H4 (cell line): ENCODE measurements around the gene FOXF1. TPM values are rescaled to one million over a fixed set of nuclear protein-coding genes. Genes with fewer than 3 reads are reported as not detected.

Experiments
- DNase-seq: peaks from one replicate; pipeline ENCODE4 v3.0.0-alpha.2; 2015; ENCODE audit warnings: low spot score
- total RNA-seq: library from RNA; depleted of rRNA; stranded (reverse); fragments of >200 nt; shearing (Covaris generic); gene quantifications from 2 replicates; pipeline ENCODE4 v1.2.3, GENCODE V29; 2014

The FOXF1 gene
- total RNA-seq, 1 experiment from 2014 or later = 20.2 TPM

- DNase-seq = no peak
These were observed 6.3 kb downstream of the FOXF1 start for GRCh38 chr16:86516623-86517003.

- DNase-seq = no peak
These were observed 6.7 kb downstream of the FOXF1 start for GRCh38 chr16:86517033-86517432.

GRCh38 chr16:86517652-86518258, 7.4 kb downstream of the FOXF1 start:
- DNase-seq = peak; percentile 80

- no peak for DNase-seq
These were observed 8.8 kb downstream of the FOXF1 start for GRCh38 chr16:86519007-86519648.

- peak; percentile 64 for DNase-seq
These were observed 9.5 kb downstream of the FOXF1 start for GRCh38 chr16:86519649-86520316.

- no peak for DNase-seq
These were observed 10.2 kb downstream of the FOXF1 start for GRCh38 chr16:86520317-86521210.

GRCh38 chr16:86521236-86522197, 11.2 kb downstream of the FOXF1 start:
- no peak for DNase-seq

GRCh38 chr16:86522634-86523033, 12.3 kb downstream of the FOXF1 start:
- DNase-seq = no peak

- no peak for DNase-seq
These were observed 12.9 kb downstream of the FOXF1 start for GRCh38 chr16:86523166-86523740.

- DNase-seq = no peak
These were observed 13.7 kb downstream of the FOXF1 start for GRCh38 chr16:86524029-86524428.

- DNase-seq = no peak
These were observed 15.4 kb downstream of the FOXF1 start for GRCh38 chr16:86525696-86526095.

GRCh38 chr16:86527366-86527765, 17.0 kb downstream of the FOXF1 start:
- DNase-seq = no peak

GRCh38 chr16:86528061-86528929, 18.0 kb downstream of the FOXF1 start:
- no peak for DNase-seq

- no peak for DNase-seq
These were observed 18.8 kb downstream of the FOXF1 start for GRCh38 chr16:86529160-86529559.

GRCh38 chr16:86530251-86531190, 20.2 kb downstream of the FOXF1 start:
- DNase-seq = no peak

GRCh38 chr16:86531191-86531545, 20.8 kb downstream of the FOXF1 start:
- no peak for DNase-seq

- no peak for DNase-seq
These were observed 21.6 kb downstream of the FOXF1 start for GRCh38 chr16:86531641-86532525.

GRCh38 chr16:86532526-86532815, 22.1 kb downstream of the FOXF1 start:
- DNase-seq = no peak
